GM18519 (cell line): ENCODE data around the gene INO80.

ENCODE experiments used
- ATAC-seq: cut with Tn5 transposase; IDR thresholded peaks from one replicate; pipeline ENCODE4 v1.9.1; 2021; ENCODE audit warnings: mild to moderate bottlenecking, moderate library complexity; ENCODE audit not compliant: unreplicated experiment, low FRiP score

Gene INO80

GRCh38 chr15:40936709-40937666, 179.1 kb downstream of the INO80 start:
- ATAC-seq: no peak

GRCh38 chr15:40936234-40936708, 179.8 kb downstream of the INO80 start:
- no peak for ATAC-seq

DNA sequence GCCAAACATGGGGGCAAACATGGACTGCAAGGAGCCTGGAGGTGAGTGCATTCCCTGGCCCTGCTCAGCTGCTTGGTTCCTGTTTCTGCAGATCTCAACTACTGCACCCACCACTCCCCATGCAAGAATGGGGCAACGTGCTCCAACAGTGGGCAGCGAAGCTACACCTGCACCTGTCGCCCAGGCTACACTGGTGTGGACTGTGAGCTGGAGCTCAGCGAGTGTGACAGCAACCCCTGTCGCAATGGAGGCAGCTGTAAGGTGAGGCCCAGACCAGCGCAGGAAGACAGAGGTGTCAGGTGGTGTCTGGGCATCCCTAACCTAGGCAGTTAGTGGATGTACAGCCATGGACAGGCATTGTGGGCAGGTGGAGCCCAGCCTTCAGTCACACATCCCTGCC, 181.6 kb downstream of the INO80 start:
- ATAC-seq: no peak

DNA sequence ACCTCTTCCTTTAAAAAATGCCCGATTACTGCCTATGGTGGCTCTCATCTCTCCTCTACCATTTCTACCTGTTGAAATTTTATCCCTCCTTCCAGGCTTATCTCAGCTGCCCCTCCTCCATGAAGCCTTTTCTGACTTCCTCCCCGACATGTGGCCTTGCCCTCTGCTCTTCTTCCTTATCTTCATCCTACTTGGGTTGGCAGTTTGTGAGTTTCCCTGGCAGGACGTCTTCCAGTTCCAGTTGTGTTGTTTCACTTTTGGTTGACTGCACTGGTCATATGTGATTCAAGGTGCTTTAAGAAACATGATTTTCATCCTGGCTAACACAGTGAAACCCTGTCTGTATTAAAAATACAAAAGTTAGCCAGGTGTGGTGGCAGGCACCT, 182.6 kb downstream of the INO80 start:
- no peak for ATAC-seq

GRCh38 chr15:40932649-40933516, 183.2 kb downstream of the INO80 start:
- no peak for ATAC-seq

- ATAC-seq: no peak
These were observed 183.9 kb downstream of the INO80 start for GRCh38 chr15:40932156-40932555.

GRCh38 chr15:40931300-40932142, 184.6 kb downstream of the INO80 start:
- no peak for ATAC-seq

DNA sequence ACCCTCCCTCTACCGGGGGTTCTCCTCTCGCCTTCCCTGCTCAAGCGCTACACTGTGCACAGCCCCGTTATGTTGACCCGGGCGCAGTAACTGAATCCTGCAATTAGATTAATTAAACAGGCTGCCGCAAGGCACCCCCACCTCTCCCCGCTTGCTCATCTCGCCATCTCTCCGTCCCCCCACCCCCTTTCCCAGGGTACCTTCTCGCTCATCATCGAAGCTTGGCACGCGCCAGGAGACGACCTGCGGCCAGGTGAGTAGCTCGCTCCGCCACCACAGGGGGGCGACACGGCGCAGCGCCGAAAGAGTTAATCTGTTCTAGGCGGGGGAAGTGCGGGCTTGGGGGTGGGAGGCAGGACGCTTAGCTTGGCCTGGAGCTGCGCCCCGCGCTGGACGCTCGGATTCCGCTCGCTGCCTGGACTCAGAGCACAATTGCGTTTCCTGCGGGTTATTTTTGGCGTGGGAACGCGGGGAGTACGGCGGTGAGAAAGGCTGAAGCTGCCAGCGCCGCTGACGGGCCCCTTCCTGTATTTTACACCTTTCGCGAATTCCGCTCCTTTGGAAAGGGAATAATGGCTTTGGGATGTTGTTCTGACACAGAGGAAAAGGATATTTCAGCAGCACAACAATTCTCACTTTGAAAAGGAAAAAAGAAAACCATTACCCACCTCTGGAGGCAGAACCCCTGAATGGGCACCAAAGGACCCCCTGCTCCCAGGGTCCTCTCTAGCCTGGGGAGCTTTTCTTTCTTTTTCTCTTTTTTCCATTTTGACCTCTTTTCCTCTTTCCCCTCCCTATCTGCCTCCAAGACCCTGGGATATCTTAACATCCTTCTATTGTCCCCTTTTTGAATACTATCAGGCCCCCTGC, 185.4 kb downstream of the INO80 start:
- no peak for ATAC-seq

- ATAC-seq: no peak
These were observed 186.2 kb downstream of the INO80 start for GRCh38 chr15:40929660-40930429.
